Amniotic epithelial cell (primary cell): Measurements from ENCODE around the gene LCE6A.

ENCODE experiments used
- DNase-seq: peaks from one replicate; pipeline ENCODE4 v3.0.0-alpha.2; 2010; ENCODE audit warnings: low read depth

Gene LCE6A

GRCh38 chr1:152842556-152842955 is at the start of gene LCE6A:
Gene LCE6A (plus strand): TSS chr1:152842856. CDS start chr1:152843521, 665 bp downstream.
- DNase-seq = no peak

DNA sequence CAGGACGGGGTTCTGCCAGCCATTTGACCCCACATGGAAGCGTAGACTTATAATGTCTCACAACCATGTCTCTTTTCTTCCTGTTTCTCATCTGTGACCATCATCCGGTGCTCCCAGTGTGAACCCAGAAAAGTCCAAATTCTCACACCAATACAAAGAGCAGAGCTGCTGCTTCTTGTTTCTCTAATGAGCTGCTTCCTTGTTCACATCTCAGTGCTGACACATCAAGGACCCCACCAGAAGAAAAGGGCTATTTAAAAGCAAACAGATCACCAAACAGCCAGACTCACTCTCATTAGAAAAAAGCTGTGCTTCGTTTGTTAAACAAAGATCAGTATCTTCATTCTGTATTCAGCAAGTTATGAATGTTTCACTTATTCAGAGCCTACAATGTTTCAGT is 47.0 kb upstream of the LCE6A start:
- DNase-seq = no peak

DNA sequence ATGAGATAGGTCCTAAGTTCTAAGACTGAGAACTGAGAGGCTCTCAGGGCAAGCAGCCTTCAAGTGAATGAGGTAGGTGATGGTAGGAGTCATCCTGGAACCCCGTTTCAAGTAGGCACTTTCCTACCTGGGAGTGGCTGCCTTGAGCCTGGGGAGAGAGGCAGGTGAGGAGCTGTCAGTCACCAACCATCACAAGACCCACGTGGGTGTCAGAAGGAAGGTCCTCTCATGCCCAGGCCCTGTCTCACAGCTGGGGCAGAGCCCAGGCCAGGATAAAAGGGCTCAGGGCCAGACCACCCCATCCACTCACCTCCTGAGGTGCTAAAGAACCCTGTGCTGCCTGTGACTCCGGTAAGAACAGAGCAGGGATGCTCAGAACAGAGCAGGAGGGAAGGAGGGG is 46.2 kb upstream of the LCE6A start, which contains the start of gene LCE1D:
Gene LCE1D (plus strand): TSS at position 301 of the 400 bp plus-strand sequence. CDS start 1,074 bp downstream, outside the sequence.
- no peak for DNase-seq

DNA sequence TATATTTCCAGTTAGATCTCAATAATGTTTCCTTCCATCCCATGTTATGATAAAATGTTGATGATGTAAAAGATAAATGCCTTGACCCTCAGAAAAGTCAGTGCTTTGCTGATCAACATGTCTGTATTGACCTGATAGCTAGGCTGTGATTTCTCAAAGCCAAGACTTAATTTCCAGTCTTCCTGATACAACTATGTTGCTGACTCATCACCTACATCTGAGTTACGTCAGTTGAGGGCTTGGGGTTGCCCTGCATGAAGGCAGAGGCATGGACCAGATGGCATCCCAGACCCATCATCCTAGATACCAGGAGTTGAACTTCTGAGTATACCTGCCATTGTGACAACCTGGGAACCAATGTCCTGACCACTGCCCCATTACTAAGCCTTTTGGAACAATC is 41.3 kb upstream of the LCE6A start:
- DNase-seq = no peak

GRCh38 chr1:152806576-152806975 is 36.1 kb upstream of the LCE6A start, which contains the start of gene LCE1C:
Gene LCE1C (minus strand): TSS chr1:152806651. CDS start chr1:152805478, 1,173 bp downstream.
- no peak for DNase-seq

DNA sequence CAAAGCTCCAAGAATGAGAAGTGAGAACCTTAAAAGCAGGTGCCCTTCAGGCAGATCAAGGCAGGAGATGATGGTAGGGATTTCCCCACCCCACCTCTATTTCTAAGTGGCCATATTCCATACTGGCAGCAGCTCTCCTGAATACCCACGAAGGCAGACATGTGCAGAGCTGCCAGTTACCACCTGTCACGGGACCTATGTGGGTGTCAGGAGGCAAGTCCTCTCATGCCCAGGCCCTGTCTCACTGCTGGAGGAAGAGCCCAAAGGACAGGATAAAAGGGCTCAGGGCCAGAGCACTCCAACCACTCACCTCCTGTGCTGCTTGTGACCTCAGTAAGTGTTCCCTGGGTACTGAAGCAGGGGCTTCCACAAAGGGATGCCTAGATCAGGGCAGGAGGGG is 31.6 kb upstream of the LCE6A start:
- no peak for DNase-seq

DNA sequence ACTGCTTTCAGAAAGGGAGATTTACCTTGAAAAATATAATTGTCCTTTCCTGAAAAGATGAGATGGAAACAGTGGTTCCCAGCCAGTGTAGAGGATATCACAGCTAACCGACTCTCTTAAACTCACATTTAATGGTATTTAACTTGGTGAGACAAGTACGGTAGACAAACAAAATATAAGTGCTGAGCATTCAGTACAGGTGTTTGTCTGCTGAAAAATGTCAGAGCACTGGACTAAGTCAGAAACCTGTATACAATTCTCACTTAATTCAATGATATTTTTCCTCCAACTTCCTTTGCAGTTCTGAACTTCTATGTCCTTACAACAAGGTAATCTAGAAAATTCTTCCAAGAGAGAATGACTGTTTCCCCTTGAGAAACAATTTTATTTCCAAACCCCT is 31.0 kb upstream of the LCE6A start, which contains the start of gene LCE1B:
Gene LCE1B (plus strand): TSS at position 301 of the 400 bp plus-strand sequence. CDS start 476 bp downstream, outside the sequence.
- DNase-seq = no peak

- DNase-seq = no peak
These were observed 25.3 kb upstream of the LCE6A start for GRCh38 chr1:152817309-152817708.

DNA sequence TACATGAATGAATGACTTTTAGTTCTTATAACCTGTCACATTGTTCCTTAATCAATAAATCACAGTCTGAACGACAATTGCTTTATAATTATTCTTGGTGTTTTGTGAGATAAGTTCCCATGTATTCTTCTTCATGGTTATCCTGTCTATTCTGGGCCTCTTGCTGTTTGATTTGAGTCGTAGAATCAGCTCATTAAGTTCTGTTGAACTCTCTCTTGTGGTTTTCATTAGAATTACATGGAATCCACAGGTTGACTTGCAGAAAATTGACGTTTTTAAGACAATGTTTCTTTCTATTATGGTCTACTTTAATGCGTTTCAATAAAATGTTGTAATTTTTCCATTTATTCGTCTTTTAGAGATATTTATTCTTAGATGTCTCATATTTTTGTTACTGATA is 19.4 kb upstream of the LCE6A start:
- no peak for DNase-seq

DNA sequence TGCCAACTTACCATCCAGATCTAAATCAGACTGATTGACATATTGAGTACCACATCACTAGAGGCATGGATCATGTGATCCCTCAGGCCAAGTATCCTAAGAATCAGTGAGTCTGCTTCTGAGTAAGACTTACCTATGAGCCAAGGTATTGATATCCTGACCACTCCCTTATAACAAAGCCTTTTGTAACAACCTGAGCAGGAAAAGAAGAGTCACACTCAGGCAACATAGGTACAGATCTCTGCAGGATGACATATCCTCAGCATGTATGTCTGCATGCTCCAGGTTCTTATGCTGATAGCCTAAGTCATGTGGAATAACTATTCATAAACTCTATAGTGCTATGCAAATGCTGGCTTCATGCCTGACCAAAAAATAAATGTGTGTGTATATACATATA is 17.7 kb upstream of the LCE6A start:
- no peak for DNase-seq

- no peak for DNase-seq
These were observed 15.5 kb upstream of the LCE6A start, which contains the start of gene LCE1A for GRCh38 chr1:152827173-152827572. Gene LCE1A (plus strand): TSS chr1:152827473. CDS start chr1:152827473, 0 bp downstream.

DNA sequence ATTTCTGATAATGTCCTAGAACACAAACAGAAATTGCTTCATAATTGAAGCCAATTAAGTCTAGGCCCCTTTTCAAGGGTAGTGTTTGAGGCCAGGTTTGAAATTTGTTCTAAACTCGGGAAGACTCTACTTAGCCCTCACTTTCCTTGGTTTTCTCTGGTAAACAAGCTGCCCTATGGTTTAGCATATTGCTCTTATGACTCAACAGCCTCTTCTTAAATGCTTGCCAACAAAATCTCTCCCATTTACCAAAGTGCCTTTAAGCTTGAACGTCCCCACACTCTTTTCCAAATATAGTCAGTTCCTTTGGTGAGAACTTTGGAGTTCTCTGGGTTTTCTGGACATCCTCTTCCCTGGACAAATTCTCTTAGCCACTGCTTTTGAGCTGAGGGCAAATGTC is 5.8 kb upstream of the LCE6A start:
- DNase-seq = no peak

DNA sequence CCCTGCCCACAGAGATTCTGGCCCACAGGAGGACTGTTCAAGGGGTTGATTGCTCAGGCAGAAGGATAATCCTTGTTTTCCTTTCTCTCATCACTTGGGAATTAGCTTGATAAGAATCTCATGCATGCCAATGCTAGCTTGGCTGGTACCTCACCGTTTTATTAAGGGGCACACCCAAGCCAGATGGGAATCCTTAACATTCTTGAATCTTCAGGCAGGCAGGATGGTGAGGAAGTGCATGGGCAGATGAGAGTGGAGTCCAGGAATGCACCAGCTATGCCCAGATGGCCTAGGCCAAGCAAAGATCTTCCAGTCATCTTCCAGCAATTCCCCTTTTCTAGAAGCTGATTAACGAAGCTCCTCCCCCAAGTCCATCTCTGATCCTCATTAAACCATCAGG is 13.0 kb downstream of the LCE6A start:
- DNase-seq = no peak

DNA sequence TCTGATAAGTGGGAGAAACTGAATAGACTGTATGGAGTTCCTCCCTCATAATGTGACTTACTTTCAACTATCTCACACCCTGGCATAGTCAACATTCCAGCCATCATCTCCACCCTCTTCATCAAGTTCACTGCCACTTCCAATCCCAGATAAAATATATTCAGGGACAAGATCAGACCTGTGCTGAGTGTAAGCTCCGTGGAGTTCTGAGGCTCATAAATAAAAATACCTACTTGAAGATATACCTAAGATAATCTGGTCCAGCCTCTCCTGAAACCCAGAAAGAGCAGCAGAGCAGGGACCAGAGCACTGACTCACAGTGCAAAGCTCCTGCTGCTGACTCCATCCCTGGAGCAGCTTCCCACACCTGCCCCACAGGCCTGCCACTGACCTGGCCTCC is 15.4 kb downstream of the LCE6A start:
- no peak for DNase-seq

DNA sequence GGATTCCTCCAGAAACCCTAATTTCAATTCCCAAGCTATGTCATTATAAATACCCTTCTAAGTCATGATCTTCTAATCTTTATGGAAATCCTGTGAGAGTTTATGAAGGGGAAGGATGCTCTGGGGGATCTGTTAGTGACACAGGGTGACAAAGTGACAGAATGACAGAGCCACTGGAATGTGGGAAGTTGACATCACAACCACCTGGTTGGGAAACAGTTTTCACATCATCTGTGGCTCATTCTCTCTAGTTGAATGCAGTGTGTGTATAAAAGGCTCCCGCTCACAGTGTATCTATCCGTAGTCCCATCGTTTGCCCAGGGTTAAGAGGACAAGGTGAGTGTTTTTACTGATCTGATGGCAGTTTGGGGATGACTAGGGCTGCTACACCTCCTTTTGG is 17.0 kb downstream of the LCE6A start, which contains the start of gene LCE7A:
Gene LCE7A (plus strand): TSS at position 301 of the 400 bp plus-strand sequence. CDS start 702 bp downstream, outside the sequence.
- DNase-seq = no peak

DNA sequence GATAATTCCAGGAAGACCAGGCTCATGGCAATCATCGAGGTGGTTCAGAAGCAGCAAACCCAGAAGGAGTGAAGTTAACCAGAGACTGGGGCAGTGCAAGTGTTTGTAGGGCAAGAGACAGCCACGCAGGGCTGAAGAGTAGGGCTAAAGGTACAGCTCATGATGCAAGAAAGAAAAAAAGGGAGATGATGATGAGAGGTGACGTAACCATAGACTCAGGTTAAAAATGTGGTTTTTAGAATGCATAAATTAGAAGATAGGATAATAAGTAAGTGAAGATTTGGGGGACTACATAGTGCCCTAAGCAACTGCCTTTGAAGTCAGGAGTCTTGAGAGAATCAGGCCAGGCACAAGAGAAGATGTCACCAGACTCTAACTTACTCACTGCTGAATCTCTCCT is 17.5 kb downstream of the LCE6A start:
- no peak for DNase-seq

DNA sequence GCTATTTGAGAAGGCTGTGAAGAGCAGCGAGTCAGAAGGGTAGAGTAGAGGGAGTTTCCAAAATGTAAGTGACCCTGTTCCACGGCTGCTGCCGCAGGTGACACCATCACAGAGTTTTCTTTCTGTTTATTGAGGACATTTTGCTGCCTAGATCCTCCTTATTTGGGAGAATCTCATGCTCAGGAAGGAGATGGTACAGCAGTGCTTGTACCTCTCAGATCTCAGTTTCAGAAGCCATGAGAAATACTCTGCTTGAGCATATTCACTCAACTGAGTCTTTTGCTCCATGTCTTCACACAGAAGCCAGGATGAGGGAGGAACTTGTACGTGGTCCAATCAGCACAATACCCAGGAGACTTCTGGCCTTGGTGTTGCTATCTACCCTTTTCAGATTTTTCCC is 18.7 kb downstream of the LCE6A start:
- no peak for DNase-seq

DNA sequence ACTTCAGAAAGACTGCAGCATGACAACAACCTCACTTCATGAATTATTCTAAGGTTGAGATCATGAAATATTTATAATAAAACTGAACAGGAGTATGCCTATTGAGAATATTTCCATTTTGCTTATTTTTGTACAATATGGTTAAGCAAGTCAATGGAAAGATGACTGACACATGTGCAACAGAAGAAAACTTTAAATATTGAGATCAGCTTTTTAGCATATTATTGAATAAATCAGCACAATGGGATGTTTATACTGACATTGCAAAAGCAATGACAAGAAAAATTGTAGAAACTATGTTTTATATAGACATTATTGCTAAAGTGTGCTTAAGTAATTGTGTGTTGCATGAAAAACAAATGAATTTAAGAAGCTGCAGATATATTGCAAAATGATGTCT is 21.8 kb downstream of the LCE6A start:
- DNase-seq = no peak

DNA sequence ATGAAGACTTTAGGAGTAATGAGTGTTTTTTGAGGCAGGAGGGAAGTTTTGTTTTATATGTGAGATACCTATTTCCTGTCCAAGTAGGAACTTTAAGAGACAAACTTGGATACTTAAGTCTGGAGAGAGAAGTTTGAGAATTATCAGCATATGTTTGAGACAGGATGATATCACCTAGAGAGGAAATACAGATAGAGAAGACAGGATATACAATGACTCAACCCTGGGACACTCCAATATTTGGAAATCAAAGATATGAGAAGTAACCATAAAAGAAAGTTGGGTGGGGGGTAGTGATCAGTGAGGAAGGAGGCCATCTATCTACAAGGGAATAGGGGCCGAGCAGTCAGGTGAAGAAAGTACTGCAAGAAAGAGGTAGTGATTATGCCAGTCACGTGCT is 23.7 kb downstream of the LCE6A start:
- DNase-seq = no peak

GRCh38 chr1:152869808-152870419 is 27.3 kb downstream of the LCE6A start:
- DNase-seq = peak; percentile 36

DNA sequence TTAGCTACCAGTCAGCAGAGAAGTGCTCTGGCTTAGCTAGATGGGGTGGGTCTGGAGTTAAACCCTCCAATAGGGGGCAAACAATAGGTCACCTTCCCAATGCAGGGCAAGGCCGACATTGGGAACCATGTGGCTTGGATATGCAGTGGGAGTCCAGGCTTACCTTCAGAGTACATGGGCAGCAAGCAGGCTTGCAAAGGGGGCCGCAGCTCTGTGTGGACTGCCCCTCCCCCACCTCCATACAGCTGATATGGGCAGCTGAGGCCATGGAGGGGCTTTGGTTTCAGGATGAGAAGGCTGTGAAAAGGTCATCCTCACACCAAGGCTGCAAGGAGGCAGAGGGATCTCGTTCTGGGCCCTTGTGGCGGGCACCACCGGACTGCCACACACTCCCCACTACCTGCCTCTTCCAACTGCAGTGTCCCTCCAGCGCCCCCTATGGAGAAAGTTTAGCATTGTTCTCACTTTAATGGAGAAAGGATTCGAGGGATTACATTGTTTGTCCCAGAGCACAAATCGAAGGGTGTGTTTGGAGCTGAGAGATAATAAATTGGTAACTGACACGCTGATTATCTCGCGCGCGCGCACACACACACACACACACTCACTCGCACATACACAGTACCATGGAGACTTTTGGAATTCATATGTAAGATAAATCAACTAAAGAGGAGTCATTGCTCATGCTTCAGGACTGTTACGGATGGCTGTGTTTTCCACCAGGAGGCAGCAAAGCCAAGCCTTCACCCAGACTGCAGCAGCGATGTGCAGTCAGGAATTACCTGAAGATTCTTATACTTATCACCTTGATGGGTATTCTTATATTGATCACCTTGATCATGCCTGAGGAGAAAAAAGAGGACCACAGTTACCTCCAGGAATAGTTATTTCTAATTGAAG is 28.4 kb downstream of the LCE6A start:
- peak; percentile 12 for DNase-seq

DNA sequence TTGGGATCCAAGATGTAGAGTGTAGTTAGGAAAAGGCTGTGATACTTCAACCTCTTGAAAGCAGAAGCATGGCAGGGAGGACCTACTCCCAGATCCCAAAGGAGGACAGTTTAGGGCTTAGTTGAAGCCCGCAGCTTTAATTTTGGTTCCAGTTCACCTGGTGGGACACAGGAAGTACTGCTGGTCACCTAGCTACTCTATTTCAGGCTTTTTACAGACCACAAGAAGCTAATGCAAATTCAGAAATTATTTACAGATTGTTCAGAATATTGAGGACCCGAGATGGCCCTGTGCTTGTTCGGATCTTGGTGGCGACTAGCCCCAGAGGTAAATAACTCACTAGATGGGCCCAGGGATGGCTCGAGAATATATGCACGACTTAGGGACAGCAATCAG is 29.1 kb downstream of the LCE6A start:
- DNase-seq = no peak

GRCh38 chr1:152873495-152873894 is 30.8 kb downstream of the LCE6A start:
- DNase-seq = no peak
